Measurements from ENCODE around the gene SLC24A1. TPM values are rescaled to one million over a fixed set of nuclear protein-coding genes. Genes with fewer than 3 reads are reported as not detected.
"Not testable (repeated sequence)": the region's sequence is repeated elsewhere in the genome, so short reads cannot be mapped to it uniquely, and the experiment has no call there.

Gene SLC24A1
- total RNA-seq (2014; rRNA removed; shearing (Covaris generic)) = 3.8 and 4.1 TPM in 2 replicates

DNA sequence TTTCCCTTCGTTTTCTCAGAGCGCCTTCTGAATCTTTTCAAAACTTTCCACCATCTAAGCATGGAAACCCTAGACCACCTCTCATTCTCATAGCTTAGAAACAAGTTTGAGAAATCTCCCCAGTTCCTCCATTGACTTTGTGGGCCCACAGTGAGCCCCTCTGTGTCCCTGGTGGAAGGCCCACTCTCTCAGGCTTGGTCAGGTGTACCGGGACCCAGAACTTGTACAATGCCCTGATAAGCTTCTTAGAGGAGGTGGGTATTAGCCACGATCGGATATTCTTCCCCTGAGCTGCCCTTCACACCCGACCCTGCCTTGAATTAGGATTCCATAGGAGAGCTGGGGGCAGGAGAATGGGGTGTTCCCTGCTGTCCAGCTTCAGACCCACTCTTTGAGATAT is at the start of gene SLC24A1:
SLC24A1 (plus strand) TSS at position 301 of the 400 bp plus-strand sequence. CDS start 2,143 bp downstream, outside the sequence.
- DNase-seq (ENCODE audit: low read depth) = no peak

DNA sequence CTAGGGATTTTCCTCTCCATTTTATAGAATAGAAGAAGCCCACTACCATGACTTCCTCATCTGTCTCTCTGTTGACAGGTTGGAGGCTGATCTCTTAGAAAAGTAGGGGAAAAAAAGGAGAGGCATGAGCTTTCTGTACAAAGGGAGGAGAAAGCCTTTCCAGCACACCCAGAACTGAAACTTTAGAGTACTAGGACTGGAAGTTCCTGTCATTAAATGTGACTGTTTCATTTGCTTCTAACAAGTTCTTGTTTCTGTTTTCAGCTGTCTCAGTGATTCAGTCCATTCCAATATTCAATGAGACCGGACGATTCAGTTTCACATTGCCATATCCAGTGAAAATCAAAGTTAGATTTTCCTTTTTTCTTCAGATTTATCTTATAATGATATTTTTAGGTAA is 49.8 kb upstream of the SLC24A1 start:
- DNase-seq (ENCODE audit: low read depth) = no peak

DNA sequence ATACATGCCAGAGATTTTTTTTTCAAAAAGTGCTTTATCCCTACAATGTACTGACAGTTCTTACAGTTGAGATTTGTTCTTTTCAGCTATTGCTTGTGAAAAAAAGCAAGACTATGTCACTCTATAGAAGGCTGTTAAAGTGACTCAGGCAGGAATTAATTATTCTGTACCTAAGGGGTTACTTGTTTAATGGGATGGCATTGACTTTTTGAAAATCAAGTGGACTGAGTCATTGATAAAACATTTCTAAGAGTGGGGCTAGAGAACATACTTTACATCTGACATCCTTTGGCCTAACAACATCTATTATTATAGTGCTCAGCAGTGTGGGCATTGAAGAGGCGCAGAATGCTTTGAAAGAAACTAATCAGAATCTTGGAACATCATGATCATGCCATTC is 45.1 kb upstream of the SLC24A1 start:
- DNase-seq (ENCODE audit: low read depth) = peak; percentile 27

DNA sequence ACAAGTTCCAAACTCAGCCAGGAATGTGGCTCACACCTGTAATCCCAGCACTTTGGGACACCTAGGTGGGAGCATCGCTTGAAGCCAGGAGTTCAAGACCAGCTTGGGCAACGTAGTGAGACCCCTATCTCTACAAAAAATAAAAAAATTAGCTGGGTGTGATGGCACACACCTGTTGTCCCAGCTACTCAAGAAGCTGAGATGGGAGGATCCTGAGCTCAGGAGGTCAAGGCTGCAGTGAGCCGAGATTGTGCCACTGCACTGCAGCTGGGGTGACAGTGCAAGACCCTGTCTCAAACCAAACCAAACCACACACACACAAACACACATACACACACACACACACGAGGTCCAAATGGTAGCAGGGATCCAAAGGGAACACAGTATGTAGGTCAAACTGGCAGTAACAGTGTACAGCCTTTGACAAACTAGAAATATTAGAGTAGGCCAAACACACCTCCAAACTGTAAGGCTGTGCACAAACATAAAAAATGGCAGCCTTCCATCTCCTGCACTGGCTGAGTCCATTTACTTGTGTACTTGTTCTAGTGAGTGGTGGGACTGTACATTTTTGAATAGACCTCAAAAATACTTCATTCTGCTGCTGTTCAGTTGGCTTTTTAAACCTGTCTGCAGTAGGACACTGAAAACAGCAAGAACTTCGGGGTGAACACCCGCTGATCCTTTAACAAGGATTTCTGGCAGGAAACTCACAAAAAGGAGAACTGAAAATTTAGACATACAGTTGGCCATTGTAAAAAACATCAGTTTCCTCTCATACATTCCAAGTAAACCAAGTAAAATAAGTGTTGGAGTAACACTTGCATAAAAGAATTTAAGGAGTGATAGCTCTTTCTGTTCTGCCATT is 44.4 kb upstream of the SLC24A1 start:
- no peak for DNase-seq (ENCODE audit: low read depth)

DNA sequence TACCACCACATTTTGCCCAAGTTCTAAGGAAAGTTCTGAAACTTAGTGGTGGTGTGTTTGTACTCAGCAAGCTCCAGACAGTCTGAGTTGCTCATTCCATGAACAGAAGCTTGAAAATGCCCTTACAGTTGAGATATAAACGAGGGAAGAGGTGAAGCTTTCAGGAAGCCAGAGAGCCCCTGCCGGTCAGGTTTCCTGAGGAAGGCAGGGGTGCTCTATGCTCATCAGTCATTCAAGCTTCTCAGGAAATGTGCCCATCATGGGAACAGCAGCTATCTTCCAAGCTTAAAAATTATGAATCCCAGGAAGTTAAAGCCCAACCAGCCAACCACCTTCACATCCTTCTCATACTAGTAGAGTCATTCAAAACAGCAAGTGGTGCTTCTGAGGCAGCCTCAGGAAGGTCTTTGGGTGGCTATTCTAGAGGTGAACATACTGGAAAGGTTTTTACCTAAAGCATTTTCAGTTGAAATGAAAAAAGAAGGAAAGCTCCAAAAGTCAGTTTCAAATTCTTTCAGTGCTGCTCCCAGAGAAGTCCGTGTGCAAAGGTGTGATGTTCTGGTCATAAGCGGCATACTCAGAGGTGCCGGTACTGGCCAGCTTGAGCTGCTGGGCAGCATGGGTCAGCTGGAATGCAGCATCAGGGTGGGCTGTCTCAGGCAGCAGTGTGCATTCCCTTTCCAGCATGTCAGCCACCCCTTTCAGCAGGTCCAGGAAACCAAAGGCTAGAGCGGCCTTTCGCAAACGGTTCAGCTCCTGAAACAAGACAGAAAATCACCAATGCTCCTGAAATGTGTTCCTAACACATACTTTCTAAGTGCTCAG is 42.6 kb upstream of the SLC24A1 start:
- DNase-seq (ENCODE audit: low read depth) = no peak

DNA sequence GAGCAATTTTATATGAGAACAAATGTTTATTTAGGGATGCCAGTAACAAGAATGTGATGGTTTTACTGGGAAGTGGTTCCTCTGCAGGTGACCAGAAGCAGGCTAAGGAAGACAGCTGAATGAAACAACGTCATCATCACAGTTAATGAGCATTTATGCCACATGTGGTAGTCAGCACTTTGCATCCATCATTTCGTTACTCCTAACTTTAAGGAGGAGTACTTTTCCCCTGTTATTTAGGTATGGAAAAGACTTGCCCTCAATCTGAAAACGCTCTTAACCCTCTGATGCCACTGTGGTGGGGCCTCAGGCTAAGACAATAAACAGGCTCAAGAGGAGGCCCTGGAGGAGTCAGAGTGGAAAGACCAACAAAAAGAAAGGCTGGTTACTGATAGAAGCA is 42.0 kb upstream of the SLC24A1 start:
- no peak for DNase-seq (ENCODE audit: low read depth)

DNA sequence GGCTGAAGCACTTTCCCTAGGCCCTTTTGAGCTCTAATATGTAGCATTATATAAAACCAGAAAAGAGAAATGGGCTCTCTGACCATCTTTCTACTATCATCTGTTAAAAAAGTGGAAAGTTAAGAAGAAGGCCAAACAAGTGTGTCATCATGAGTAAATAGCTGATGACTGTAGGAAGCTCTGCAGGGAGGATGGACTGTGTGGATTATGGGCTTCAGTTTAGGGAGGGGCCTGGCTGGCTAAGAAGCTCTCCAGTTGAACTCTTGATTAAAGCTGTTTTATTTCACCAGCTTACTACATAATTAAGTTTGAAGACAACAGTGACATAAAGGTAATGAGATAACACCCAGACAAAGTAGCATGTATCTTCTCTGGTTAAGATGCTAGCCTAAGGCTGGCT is 41.5 kb upstream of the SLC24A1 start:
- peak; percentile 34 for DNase-seq (ENCODE audit: low read depth)

DNA sequence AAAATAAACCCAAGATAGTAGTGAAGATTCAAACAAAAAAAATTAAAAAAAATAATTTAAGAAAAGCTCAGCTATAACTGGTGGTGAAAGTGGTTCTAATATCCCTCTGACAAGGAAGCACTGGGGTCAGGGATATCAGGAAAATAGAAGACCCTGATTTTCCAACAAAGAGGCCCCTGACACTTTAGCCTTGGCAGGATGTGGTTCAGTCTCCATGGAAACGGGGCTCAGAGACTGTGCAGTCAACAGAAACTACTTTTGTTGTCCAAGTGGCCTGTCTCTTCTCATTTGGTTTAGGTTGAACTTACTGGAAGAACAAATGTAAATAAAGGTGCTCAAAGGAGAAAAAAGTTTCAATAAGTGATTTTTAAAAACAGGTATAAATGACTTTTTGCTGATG is 38.0 kb upstream of the SLC24A1 start:
- peak; percentile 69 for DNase-seq (ENCODE audit: low read depth)

DNA sequence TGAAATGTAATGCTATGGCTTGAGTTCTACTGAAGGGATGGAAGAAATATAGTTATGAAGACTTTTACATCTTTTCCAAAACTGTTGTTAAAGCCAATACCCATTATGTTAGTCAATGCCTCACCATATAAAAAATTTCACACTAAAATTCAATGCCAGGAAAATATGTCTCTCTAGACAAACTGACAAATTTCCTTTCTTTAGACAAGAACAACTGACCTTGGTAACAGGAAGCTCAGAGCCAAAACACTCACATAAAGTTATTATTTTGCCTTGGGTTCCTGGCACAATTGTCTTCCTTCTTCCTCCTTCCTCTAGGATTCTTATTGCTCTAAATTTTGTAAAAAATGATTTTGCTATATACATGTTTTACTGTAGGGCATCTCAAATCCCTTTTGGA is 37.5 kb upstream of the SLC24A1 start:
- DNase-seq (ENCODE audit: low read depth) = no peak

DNA sequence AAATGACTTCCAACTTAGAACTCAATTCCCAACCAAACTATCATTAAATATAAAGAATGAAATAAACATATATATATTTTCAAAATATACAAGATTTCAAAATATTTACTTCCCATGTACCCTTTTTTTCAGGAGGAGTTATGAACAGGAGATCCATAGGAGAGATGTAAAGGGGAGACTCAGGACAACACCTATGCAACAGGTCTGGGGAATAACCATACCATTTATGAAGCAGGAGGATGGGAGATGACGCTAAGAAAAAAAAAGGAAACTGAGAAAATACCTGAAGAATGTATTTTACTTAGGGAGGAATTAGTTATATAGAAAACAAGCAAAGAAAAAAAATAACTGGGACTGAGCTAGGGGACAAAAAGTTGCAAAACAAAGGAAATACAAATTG is 34.6 kb upstream of the SLC24A1 start:
- DNase-seq (ENCODE audit: low read depth) = no peak

DNA sequence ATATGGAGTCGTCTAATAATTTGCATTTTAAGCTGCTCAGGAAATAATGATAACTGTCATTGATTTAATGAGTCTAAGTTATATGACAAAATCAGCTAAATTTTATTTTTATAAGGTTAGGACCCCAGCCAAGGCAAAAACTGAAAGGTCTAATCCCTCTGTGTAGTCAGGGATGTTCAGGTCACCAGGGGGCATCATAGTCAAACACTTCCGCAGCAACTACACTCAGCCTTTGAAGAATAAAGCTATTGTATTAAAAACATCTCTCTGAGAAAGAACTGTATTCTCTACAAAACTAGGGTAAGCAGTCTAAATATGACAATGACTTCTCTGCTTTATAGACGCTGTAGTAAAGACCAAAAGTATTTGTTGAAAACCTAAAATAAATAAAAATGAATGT is 25.8 kb upstream of the SLC24A1 start:
- no peak for DNase-seq (ENCODE audit: low read depth)

DNA sequence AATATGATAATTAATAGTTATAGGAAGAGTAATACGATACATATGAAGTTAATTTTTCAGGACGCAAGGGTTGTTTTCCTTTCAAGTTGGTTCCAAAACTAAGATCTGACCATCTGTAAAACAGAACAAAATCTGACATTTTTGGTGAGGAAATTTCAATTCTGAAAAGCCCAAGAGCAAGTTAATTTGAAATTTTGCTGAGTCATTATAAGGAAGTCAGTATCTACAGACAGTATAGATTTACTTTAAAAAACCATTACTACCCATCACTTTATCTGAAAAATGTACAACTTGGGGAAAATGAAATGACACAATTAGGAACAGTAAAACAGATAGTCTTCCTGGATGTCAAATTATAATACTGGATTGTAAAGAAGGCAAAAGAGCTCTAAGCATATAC is 23.3 kb upstream of the SLC24A1 start:
- no peak for DNase-seq (ENCODE audit: low read depth)

DNA sequence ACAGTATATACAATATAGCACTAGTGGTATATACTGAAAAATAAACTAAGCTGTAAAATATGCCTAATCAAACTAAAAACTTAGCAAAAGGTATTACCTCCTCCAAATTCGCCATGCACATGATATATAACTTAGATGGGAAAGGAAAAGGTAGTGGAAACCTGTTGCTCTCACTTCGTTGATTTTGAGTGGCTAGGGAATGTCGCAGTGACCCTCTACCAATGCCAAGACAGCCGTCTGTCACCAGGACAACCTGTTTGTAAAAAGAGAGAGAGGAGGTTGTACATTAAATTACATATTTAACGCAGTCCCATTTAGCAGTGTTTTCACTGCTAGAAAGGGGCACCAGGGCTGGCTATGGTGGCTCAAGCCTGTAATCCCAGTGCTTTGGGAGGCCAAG is 22.1 kb upstream of the SLC24A1 start:
- DNase-seq (ENCODE audit: low read depth) = no peak

DNA sequence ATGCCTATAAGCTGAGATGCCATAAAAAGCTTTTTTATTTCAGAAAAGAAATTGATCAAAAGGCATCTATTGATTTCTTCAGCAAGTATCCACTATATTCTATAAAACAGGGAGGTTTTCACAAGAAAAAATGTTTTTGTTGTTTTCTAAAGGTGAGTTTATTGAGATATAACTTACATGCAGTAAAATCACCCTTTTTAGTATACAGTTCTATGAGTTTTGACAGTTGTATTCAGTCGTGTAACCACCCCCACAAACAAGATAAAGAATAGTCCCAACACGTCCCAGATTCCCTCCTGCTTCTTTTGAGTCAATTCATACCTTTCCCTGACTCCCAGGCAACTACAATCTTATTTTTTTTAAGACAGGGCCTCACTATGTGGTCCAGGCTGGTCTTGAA is 18.6 kb upstream of the SLC24A1 start:
- no peak for DNase-seq (ENCODE audit: low read depth)

DNA sequence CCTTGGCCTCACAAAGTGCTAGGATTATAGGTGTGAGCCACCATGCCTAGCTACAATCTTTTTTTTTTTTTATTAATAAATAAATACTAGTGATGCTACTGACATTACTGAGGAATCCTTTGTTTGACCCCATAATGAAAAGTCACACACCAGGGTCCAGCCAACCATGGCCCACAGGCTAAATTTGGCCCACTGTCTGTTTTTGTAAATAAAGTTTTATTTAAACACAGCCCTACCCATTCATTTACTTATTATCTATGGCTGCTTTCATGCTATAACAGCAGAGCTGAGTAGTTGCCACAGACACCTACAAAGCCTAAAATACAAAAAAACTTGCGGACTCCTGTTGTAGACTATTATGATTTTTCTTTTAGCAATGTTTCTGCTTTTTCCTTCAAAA is 18.2 kb upstream of the SLC24A1 start:
- DNase-seq (ENCODE audit: low read depth) = no peak

DNA sequence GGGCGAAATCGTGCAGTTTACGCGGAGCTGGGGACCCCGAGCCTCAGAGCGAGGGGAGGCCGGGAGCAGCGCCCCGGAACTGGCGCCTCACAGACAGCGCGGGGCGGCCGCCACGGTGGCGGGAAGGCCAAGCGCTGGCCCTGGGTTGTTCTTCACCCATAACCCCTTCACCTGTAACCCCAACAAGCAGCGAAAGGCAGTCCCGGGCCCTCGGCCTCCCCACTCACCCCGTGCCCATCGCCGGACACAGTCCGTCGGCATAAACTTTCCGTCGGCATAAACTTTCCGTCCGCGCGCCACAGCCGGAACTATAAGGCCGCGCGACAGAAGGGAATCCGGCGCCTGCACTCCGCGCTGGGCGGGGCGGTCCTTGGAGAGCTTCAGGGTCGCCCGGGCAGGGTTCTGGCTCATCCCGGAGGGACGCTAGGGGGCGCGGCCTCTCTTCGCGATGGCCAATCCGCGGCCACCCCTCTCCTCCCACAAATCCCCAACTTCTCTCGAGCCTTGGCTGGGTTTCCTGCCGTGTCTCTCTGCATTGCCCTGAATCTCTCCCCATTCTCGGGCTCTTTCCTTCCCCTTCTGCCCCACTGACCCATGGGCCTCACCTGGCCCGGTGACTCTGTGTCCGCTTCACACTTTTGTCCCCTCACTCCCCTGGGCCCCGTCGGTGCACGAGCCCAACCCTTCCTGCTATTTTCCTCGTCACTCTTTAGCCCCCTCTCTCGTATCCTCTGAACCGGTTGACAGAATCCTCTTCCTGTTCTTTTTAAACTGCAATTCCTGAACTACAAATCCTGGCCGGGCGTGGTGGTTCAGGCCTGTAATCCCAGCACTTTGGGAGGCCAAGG is 10.6 kb upstream of the SLC24A1 start, which contains the start of gene INTS14:
INTS14 (minus strand) TSS at position 261 of the 848 bp plus-strand sequence. CDS start 3,751 bp downstream, outside the sequence.
- peak; percentile 95 for DNase-seq (ENCODE audit: low read depth)

DNA sequence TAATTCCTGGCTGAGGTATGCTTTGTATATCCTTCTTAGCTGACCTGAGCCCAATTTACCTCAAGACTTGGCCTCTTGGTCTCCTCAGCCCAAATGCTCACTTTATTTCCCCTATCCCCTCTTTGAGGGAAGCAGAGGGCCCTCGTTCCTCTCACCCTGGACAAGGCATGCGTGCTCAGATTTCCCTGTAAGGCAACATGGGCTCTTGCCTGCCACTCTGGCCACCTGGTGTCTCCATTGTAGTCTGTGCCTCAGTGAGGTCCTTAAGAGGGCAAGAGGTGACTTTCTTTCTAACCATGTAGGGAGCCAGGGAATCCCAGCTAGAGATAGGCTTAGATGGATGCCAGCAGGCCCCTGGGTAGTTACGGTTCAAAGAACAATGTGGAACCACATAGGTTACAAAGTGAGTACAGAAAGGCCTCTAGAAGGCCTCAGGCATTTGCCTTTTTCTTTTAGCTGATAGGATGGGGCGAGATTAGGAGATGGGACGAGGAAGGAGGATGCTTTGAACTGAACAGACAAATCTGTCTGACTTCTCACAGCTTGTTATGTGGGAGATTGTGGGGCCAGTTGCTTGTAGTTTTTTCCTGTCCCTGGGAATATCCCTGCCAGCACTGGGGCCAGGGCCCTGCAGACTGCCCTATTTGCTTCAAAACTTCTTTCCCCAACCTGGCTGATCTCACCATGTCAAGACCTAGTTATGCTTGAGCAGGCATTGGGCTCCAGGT is 9.7 kb upstream of the SLC24A1 start:
- DNase-seq (ENCODE audit: low read depth) = peak; percentile 8

DNA sequence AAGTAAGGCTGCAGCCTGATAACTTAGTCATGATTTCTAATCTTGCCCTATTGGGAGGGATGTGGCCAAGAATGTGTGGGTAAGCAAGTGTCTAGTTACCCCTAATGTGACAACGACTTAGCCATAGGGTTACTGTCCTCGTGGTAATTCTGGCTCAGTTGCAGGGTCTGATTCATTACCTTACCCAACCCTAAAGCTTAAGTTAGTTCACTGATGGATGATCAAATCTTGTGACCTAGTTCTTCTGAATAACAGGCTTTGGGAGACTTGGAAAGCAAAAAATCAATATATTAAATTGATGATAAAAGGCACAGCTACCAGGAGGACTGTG is 9.2 kb upstream of the SLC24A1 start:
- DNase-seq (ENCODE audit: low read depth) = no peak

DNA sequence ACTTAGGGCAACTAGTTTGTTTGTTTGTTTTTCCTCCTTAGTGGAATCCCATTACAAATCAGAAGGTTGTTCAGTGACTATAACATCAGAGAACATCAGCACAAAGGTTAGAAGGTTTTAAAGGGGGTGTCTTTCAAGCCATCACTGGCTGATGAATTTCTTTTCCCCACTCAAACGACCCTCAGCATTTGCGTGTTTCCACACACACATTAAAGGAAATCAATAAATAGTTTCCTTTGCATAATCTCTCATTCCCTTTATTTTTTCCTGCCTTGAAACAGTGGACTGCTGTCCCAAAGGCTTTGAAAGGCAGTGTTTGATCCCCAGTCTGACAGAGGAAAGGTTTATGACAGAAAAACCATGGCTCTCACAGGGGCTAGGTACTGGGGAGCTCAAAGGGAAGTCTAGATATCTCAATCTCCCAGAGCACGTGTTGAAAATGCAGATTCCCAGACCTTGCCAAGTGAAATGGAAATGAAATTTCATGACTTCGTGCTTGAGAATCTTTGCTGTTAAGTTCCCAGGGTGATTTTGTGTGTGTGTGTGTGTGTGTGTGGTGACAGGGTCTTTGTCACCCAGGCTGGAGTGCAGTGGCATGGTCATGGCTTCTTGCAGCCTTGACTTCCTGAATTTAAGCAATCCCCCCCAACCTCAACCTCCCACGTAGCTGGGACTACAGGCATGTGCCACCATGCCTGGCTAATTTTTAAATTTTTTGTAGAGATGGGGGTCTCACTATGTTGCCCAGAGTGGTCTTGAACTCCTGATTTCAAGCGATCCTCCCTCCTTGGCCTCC is 8.6 kb upstream of the SLC24A1 start:
- DNase-seq (ENCODE audit: low read depth) = no peak

DNA sequence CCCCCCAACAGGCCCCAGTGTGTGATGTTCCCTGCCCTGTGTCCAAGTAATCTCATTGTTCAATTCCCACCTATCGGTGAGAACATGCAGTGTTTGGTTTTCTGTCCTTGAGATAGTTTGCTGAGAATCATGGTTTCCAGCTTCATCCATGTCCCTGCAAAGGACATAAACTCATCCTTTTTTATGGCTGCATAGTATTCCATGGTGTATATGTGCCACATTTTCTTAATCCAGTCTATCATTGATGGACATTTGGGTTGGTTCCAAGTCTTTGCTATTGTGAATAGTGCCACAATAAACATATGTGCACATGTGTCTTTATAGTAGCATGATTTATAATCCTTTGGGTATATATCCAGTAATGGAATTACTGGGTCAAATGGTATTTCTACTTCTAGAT is 5.9 kb upstream of the SLC24A1 start:
- DNase-seq (ENCODE audit: low read depth) = not testable (repeated sequence)

All from RPMI7951 (cell line).